Upper lobe of left lung (tissue), 4 donors: Measurements from ENCODE around the gene TLK1.

Experiments
- POLR2A ChIP-seq, 4 donors: fragments of 450-650 bp; IDR thresholded peaks; one replicate each; pipeline ENCODE4 v1.5.1; 2016 to 2017; ENCODE audit warnings: antibody characterized with exemption in 4 of 4, mild to moderate bottlenecking in 2 of 4
- POLR2AphosphoS5 ChIP-seq, 2 donors: sonication (generic); formaldehyde crosslinking; IDR thresholded peaks; one replicate each; pipeline ENCODE4 v1.5.1; 2017; ENCODE audit warnings: antibody characterized with exemption in 2 of 2
- TF ChIP-seq, protein P1 (sequence below), 6 experiments: fragments of 450-650 bp in 4 of 6; fragments of 200-600 bp in 2 of 6; sonication (generic) in 2 of 6; IDR thresholded peaks; one replicate each; pipeline ENCODE4 v1.5.1; 2016 to 2019; ENCODE audit warnings: antibody characterized with exemption in 6 of 6

DNA sequence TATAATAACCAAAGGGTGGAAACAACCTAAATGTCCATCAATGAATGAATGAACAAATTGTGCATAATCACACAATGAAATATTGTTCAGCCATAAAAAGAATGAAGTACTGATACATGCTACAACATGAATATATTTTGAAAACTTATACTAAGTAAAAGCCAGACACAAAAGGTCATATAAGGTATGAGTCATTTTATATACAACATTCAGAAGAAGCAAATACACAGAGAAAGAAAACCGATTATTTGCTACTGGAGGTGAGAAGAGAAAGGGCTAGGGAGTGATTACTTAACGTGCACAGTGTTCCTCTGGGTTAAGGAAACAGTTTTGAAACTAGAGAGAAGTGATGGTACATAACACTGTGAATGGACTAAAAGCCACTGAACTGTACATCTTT, 126.4 kb downstream of the TLK1 start:
- no peak for TF ChIP-seq POLR2AphosphoS5 (IDR thresholded peaks at IDR 0.05)
- TF ChIP-seq, protein P1, sequence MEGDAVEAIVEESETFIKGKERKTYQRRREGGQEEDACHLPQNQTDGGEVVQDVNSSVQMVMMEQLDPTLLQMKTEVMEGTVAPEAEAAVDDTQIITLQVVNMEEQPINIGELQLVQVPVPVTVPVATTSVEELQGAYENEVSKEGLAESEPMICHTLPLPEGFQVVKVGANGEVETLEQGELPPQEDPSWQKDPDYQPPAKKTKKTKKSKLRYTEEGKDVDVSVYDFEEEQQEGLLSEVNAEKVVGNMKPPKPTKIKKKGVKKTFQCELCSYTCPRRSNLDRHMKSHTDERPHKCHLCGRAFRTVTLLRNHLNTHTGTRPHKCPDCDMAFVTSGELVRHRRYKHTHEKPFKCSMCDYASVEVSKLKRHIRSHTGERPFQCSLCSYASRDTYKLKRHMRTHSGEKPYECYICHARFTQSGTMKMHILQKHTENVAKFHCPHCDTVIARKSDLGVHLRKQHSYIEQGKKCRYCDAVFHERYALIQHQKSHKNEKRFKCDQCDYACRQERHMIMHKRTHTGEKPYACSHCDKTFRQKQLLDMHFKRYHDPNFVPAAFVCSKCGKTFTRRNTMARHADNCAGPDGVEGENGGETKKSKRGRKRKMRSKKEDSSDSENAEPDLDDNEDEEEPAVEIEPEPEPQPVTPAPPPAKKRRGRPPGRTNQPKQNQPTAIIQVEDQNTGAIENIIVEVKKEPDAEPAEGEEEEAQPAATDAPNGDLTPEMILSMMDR (IDR thresholded peaks at IDR 0.05): no peak
- TF ChIP-seq POLR2A (IDR thresholded peaks at IDR 0.05): no peak
